HG03108 (cell line): ENCODE data around the gene TYRP1.
"Not testable (repeated sequence)": the region's sequence is repeated elsewhere in the genome, so short reads cannot be mapped to it uniquely, and the experiment has no call there.

Source experiments
- ATAC-seq: cut with Tn5 transposase; IDR thresholded peaks from one replicate; pipeline ENCODE4 v1.9.1; 2021; ENCODE audit warnings: moderate library complexity; ENCODE audit not compliant: unreplicated experiment

Gene TYRP1, protein sequence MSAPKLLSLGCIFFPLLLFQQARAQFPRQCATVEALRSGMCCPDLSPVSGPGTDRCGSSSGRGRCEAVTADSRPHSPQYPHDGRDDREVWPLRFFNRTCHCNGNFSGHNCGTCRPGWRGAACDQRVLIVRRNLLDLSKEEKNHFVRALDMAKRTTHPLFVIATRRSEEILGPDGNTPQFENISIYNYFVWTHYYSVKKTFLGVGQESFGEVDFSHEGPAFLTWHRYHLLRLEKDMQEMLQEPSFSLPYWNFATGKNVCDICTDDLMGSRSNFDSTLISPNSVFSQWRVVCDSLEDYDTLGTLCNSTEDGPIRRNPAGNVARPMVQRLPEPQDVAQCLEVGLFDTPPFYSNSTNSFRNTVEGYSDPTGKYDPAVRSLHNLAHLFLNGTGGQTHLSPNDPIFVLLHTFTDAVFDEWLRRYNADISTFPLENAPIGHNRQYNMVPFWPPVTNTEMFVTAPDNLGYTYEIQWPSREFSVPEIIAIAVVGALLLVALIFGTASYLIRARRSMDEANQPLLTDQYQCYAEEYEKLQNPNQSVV

GRCh38 chr9:12693141-12693540 is at the start of gene TYRP1:
Gene TYRP1 (plus strand): TSS chr9:12693385. CDS start chr9:12693997, 612 bp downstream.
- no peak for ATAC-seq

DNA sequence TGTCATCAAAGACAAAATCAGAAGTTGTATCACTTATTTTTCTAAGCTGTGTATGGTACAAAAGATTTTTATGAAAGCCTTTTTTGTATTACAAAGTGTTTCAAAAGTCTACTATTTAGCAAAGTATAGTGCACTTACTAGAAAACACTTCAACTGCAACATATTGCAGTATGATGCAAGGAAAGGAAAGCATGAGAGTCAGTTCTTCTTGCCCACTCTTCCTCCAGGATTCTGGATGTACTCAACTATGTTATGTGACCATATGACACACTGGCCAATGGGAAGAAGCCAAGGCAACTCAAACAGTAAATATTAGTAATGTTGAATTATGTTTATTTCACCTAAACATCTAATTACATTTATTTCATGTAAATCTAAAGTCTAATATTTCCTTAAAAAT is 49.5 kb upstream of the TYRP1 start:
- ATAC-seq, result no peak

- no peak for ATAC-seq
Observed at GRCh38 chr9:12648925-12649324, 44.3 kb upstream of the TYRP1 start.

DNA sequence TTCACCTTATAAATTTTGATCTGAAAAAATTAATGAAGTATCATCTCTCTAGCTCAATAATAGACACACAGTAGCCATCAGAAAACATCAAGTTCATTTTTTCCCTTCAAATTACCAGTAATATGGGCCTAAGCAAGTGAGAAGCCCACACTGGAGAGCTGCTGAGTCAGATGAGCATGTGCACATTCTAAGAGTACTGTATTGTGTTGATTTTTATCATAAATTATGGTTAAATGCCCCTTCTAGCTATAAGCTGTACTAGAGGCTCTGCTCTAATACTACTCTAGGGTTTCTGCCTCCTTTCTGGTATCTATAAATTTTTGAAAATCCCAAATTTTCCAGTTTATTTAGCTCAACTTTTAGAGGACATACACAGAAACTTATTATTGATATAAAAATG is 42.1 kb upstream of the TYRP1 start:
- ATAC-seq, result no peak

DNA sequence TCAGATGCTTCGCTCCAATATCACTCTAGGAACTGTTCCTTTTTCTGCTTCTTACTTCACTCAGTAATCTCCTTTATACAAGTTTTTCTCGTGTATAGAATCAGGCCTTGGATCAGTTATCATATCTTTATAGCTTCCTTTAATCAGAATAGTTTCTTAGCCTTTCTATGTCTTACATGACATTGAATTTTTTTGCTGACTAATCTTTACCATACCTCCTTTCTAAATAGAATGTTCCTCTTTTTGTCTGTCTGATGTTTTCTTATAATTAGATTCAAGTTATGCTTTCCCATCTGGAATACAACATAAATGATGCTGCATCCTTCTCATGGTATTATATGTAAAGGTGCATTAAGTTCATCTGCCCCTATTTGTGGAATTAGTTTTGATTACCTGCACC is 40.2 kb upstream of the TYRP1 start:
- no peak for ATAC-seq

- no peak for ATAC-seq
Observed at GRCh38 chr9:12656803-12657202, 36.4 kb upstream of the TYRP1 start.

DNA sequence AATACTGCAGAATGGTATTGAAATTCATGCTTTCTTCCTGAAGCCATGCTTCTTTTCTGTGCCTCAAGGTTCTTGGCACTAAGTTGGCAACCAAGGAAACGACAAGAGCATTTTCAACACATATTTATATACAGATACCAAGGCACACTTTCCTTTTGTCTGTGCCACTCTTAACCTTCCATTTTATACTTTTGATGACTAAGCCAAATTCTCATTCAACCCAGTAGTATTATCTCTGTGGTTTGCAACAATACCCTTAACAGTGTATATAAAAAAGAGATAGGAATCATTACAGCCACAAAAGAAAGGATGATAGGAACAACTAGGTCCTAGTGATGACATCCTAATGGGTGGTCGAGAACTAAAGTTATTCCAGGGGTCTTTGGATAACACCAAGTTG is 36.0 kb upstream of the TYRP1 start:
- ATAC-seq, result no peak

DNA sequence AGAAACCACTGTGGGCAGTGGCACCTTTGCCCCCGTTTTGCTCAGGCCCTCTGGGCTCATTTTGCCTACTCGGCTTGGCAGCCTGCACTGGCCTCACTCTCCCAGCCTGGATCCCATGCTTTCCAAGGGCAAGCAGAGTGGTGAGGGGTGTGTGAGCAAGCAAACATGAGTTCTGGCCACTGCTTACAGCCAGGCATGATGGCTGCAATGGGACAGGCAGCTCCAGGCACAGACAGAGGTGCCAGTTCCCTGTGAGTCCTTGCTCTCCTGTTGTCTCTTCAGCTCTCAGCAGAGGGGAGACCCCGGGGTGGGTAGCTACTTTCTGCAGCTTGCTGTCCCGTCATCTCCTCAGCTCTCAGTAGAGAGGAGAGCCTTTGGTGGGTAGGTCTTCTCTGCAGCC is 35.2 kb upstream of the TYRP1 start:
- ATAC-seq, result no peak

DNA sequence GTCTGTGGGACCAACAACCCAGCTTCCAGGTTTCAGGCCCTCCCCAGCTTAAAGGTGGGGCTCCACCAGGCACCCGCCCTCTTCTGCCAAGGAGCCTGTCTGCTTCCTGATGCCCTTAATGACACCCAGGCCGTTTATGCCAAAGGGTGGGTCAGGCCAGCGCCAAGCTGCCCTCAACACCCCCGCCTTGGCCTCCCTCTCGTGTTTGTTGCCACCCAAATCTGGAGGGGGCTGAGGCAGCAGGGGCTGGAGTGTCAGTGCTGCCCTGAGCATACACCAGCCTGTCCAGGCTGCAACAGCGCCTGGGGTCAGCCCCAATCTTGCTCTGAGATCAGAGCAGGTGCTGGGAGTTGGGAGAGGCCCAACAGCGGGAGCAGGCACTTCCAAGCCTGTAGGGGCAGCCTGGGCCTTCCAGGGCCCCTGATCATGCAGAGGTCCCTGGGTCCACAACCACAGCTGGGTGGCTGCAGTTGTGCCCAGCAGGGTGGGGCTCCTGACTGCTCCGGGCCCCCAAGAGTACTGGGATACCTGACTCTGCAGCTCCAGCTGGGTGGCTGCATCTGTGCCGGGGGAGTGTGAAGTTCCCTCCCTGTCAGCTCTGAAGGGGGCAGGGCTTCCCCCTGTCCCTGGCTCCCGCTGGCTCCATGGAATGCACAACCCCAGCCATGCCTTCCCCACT is 34.5 kb upstream of the TYRP1 start:
- ATAC-seq, result no peak

GRCh38 chr9:12659220-12659619 is 34.0 kb upstream of the TYRP1 start:
- no peak for ATAC-seq

- ATAC-seq, result no peak
Observed at GRCh38 chr9:12666813-12667212, 26.4 kb upstream of the TYRP1 start.

DNA sequence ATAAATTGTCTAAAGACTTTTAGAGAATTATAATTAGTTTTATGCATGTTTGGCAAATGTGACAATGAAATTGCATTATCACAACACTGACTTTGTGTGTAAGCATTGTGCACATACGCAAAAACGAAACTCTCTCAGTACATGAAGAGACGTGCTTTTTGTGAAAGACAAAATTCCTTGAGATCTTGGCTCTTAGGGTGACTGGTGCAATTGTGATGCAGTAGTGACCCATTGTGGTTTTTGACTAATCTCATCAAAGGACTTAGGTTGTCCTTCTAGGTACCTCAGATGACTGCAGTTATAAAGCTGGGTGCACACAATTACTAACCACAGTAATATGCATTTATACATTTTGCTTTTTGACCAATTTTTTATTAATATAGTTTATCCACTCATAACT is 25.3 kb upstream of the TYRP1 start:
- no peak for ATAC-seq

- no peak for ATAC-seq
Observed at GRCh38 chr9:12670006-12670405, 23.2 kb upstream of the TYRP1 start.

DNA sequence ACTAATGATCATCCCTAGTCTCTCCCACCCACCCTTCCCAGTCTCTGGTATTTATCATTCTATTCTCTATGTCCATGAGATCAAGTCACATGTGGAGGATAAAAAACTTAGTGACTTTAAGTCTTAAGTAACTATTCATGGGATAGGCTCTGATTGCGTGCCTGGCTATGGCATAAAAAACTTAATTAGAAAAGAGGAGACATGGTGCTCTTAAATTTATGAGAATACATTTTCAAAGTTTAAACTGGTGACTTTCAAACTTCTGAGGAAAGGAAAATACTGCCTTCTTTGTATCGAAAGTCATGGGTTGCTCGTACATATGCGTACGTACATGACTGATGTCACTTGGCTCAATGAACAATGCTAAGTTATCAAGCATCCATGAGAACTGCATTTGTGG is 18.2 kb upstream of the TYRP1 start:
- ATAC-seq, result no peak

DNA sequence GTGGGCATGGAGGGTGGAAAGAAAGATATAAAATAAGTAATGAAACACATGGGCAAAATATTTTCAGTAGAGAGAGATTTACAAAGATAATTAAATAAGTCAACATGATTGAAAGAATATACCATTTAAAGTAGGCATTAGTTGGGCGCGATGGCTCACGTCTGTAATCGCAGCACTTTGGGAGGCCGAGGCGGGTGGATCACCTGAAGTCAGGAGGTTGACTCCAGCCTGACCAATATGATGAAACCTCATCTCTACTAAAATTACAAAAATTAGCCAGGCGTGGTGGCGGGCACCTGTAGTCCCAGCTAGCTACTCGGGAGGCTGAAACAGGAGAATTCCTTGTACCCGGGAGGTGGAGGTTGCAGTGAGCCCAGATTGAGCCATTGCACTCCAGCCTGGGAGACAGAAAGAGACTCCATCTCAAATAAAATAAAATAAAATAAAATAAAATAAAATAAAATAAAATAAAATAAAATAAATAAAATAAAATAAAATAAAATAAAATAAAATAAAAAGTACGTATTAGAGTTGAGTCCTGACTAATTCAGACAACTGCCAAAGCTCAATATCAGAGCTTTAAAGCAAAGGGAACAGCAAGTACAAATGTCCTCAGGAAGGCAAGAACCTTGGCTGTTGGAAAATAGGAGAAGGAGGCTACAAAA is 15.6 kb upstream of the TYRP1 start:
- ATAC-seq, result not testable (repeated sequence)

- ATAC-seq, result no peak
Observed at GRCh38 chr9:12680341-12680740, 12.8 kb upstream of the TYRP1 start.

GRCh38 chr9:12680757-12681156 is 12.4 kb upstream of the TYRP1 start:
- no peak for ATAC-seq

- ATAC-seq, result no peak
Observed at GRCh38 chr9:12681620-12682019, 11.6 kb upstream of the TYRP1 start.

DNA sequence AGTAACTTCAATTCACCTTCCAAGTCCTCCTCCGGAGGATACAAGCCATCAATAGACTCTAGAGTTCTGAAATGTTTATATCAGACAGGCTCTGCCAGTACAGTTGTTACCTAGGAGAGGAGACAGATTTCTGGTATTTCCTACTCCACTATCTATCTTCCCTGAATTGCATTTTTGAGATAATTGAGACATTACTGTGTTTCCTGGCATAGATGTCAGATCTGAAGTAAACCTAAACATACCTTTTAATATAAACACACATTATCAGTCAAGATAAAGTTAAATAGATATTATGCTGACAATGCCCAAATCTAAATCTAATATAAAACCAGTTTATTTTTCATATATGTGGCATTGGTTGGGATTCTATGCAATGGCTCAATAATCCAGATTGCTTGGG is 8.2 kb upstream of the TYRP1 start:
- no peak for ATAC-seq

GRCh38 chr9:12689233-12689632 is 4.0 kb upstream of the TYRP1 start:
- ATAC-seq, result no peak

GRCh38 chr9:12694013-12694412 is 828 bp downstream of the TYRP1 start:
- ATAC-seq, result no peak

GRCh38 chr9:12695474-12695873 is 2.3 kb downstream of the TYRP1 start:
- no peak for ATAC-seq
